ENCODE measurements around the gene TECPR2.
"Not testable (repeated sequence)": the region's sequence is repeated elsewhere in the genome, so short reads cannot be mapped to it uniquely, and the experiment has no call there.

The TECPR2 gene

GRCh38 chr14:102538602-102539543 lies 176.1 kb downstream of the TECPR2 start:
- DNase-seq = no peak

- DNase-seq = no peak
These were observed 177.0 kb downstream of the TECPR2 start for GRCh38 chr14:102539544-102540314.

GRCh38 chr14:102540315-102541028 lies 177.7 kb downstream of the TECPR2 start:
- DNase-seq = no peak

- not testable (repeated sequence) for DNase-seq
These were observed 178.3 kb downstream of the TECPR2 start for GRCh38 chr14:102541029-102541491.

- DNase-seq = no peak
These were observed 179.0 kb downstream of the TECPR2 start for GRCh38 chr14:102541771-102542170.

GRCh38 chr14:102544046-102544746 lies 181.5 kb downstream of the TECPR2 start:
- no peak for DNase-seq

- DNase-seq = no peak
These were observed 182.2 kb downstream of the TECPR2 start for GRCh38 chr14:102544747-102545460.

- DNase-seq = no peak
These were observed 182.9 kb downstream of the TECPR2 start for GRCh38 chr14:102545461-102546265.

- DNase-seq = no peak
These were observed 186.0 kb downstream of the TECPR2 start for GRCh38 chr14:102548616-102549240.

GRCh38 chr14:102550927-102551401 lies 188.2 kb downstream of the TECPR2 start:
- not testable (repeated sequence) for DNase-seq

All from activated naive CD4-positive, alpha-beta T cell (primary cell).